DMS53 (cell line): ENCODE results near the gene NHSL1.
A peak's percentile ranks its signal among the peaks of the same experiment; 100 is the strongest.

Source experiments
- DNase-seq: peaks from one replicate; lab custom pipeline; 2025; lab: John Stamatoyannopoulos, UW

NHSL1 gene

GRCh38 chr6:138498629-138499302 is 528 bp downstream of the NHSL1 start:
- DNase-seq, result peak; percentile 63

GRCh38 chr6:138497286-138497685 is 2.0 kb downstream of the NHSL1 start:
- DNase-seq, result no peak

GRCh38 chr6:138494312-138494711 is 5.0 kb downstream of the NHSL1 start:
- no peak for DNase-seq

GRCh38 chr6:138493413-138493812 is 5.9 kb downstream of the NHSL1 start:
- DNase-seq, result no peak

DNA sequence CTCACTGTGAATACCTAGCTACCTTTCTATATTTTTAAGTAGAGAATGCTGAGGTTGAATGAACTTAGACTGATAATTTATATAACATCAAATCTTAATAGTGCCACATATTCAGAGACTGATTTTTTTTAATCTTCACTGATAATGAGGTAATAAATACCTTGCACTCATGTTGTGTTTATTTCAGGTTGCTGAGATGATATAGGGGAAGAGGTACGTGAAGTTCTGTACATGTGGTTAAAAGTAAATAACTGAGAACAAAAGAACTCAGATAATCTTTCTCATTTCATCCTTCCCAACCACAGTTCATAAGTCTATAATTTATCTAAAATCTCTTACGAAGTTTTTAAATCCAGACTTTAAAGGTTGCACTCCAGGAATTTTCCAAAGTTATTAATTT is 6.4 kb downstream of the NHSL1 start:
- DNase-seq, result no peak

DNA sequence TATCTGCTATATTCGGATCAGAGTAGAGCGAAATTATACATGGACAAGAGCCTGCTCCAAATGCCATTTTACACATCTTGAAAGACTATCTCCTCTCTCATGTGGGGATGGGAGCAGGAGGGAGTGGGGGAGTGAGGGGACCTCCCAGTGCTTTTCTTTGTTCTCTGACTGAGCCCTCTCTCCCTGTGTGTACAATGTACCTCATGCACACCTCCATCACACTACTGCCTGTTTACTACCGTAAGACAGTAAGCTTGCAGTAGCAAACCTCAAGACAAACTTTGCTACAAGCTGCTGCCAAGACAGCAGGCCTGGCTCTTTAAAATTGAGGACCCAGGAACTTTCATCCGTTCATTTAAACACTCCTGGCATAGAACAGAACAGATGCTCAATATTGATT is 7.2 kb downstream of the NHSL1 start:
- DNase-seq, result no peak

DNA sequence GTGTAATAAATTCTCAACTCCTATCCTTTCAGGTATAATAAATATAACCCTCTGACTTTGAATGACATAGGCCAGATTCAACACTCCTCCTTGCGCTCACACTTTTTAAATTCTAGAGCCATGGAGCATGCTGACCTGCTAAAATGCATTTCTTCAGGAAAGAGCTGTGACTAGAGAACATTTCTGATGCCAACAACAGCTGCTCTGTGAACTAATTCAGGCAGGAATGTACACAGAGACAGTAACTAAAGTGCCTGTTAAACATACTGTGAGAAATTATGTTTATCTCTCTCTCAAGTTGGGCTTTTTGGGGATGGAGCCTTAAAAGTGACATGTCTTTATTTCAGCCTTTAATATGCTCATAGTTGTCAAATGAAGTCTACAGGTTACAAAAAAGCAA is 8.3 kb downstream of the NHSL1 start:
- DNase-seq, result no peak

DNA sequence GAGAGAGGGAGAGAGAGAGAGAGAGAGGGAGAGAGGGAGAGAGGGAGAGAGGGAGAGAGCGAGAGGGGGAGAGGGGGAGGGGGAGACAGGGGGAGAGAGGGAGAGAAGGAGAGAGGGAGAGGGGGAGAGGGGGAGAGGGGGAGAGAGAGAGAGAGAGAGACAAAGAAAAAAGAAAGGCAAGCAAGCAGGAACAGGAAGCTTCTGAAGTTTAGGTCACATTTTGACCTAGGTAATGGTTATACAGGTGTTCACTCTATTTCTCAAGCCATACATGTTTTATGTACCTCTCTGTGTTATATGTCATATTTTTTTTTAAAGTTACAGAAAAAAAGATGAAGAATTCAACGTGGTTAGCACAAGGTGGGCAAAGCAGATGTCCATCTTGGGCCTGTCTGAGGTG is 9.4 kb downstream of the NHSL1 start:
- DNase-seq, result no peak

- no peak for DNase-seq
Observed at GRCh38 chr6:138487102-138487604, 12.1 kb downstream of the NHSL1 start.

DNA sequence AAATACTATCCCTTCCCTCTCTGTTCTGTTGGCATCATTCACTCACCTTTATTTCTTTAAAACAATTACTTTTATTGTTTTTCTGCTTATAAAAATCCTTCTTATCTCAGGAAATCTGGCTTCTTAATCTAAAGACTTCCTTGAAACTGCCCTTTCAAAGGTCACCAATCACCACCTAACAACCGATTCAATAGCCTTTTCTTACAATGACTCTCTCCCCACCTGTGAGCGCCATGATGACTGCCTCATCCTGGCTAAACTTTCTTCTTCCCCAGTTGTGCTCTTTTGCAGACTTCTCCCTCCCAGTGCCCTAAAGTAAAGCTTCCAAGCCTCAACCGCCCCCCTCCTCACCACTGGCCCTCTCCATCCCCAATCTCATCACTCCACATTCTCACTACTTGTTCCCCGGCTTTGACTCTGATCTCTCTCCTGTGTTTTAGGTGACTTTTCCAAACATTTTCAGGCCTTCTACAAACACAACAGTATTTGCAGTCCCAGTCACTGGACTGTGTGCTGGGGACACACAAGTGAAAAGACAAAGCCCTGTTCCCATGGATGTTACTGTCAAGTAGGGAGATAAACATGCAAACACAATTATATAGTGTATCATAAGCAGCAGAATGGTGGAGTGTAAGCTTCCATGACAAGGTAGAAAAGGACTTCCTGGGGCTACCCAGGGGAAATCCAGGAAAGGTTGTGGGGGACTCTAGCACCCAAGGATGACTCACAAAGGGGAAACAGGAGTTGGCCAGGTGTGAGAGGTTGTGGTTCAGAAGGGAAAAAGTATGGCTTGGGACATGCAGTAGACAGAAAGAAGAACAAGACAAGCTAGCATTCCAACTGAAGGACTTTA is 12.8 kb downstream of the NHSL1 start:
- peak; percentile 77 for DNase-seq

DNA sequence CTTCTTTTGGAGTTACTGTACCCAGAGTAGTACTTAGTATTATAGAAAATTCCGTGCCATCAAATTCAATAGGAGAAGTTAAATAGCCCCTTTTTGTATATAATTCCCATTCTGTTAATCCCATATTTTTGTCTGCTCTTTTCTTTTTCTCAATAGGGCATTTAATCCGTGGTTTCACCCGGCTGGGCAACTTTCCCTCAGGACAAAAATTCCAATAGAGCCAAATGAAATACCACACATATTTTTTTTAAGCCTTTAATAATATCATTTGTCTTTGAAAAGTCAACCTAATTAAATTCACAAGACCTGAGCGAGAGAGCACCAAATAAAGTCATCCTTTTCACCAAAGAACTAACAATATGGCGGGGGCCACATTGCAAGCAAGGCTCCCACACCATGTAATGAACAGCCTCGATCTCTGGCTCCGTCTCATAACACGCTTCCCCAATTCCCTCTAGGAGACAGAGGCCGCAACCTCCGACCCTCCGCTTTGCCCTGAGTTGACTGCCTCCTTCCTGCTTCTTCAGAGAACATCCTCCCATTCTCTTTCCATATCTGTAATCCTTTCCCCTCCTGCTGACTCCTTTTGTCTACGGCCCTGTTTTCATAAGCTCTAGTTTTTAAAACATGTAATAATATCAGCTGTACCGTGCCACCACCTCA is 13.6 kb downstream of the NHSL1 start:
- no peak for DNase-seq

GRCh38 chr6:138485005-138485545 is 14.2 kb downstream of the NHSL1 start:
- DNase-seq, result no peak

- no peak for DNase-seq
Observed at GRCh38 chr6:138484018-138484731, 15.1 kb downstream of the NHSL1 start.

GRCh38 chr6:138482816-138483215 is 16.5 kb downstream of the NHSL1 start:
- no peak for DNase-seq

DNA sequence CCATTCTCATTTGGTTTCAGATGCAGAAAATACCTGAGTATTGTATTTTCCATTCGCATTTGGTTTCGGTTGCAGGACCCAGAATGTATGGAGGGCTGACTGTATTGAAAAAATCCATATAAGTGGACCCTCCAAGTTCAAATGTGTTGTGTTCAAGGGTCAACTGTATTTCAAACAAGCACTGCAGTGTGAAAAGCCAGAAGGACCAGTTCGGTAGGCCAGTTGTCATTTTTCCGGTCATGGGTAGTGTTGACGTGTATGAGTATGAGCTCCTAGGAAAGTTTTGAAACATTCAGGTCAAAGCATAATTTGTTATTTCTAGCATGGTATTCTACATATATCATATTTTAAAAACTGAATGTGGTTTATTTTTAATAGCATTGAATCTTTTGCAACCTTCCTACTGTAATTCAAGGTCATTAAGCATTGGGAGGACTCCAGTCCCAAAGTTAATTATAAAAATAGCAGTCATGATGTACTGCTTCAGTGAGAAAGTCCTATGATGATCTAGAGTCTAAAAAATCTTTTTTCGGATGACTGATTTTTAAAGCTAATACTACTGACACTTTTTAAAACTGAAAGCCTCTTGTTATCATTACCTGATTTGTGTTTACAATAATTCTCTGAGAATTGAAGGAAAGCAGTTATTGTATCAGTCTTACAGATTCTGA is 18.9 kb downstream of the NHSL1 start:
- DNase-seq, result no peak

- DNase-seq, result no peak
Observed at GRCh38 chr6:138477913-138478539, 21.3 kb downstream of the NHSL1 start.

- DNase-seq, result no peak
Observed at GRCh38 chr6:138476116-138476515, 23.2 kb downstream of the NHSL1 start.

GRCh38 chr6:138473144-138473543 is 26.1 kb downstream of the NHSL1 start:
- no peak for DNase-seq

- DNase-seq, result peak; percentile 63
Observed at GRCh38 chr6:138468320-138469015, 30.8 kb downstream of the NHSL1 start.

GRCh38 chr6:138467901-138468300 is 31.4 kb downstream of the NHSL1 start:
- DNase-seq, result no peak
